CD1c-positive myeloid dendritic cell (primary cell): ENCODE results near the gene SYN1.
A peak's percentile ranks its signal among the peaks of the same experiment; 100 is the strongest.
"Not testable (repeated sequence)": the region's sequence is repeated elsewhere in the genome, so short reads cannot be mapped to it uniquely, and the experiment has no call there.

Experiments used
- DNase-seq: peaks from one replicate; pipeline ENCODE4 v3.0.0-alpha.2; 2016; ENCODE audit errors: extremely low spot score

SYN1 gene

GRCh38 chrX:47634871-47635575, 15.4 kb upstream of the SYN1 start:
- peak; percentile 8 for DNase-seq

GRCh38 chrX:47633689-47634590, 14.3 kb upstream of the SYN1 start:
- peak; percentile 70 for DNase-seq

- DNase-seq = peak; percentile 80
Measured at GRCh38 chrX:47632666-47633065, 13.0 kb upstream of the SYN1 start.

- DNase-seq = no peak
Measured at GRCh38 chrX:47631676-47632075, 12.0 kb upstream of the SYN1 start.

GRCh38 chrX:47629419-47630200, 10.0 kb upstream of the SYN1 start, which contains the start of gene CFP:
Gene CFP (minus strand): TSS chrX:47629930. CDS start chrX:47629844, 86 bp downstream.
- DNase-seq = peak; percentile 50

GRCh38 chrX:47628982-47629381, 9.3 kb upstream of the SYN1 start:
- DNase-seq = peak; percentile 35

GRCh38 chrX:47625365-47625764, 5.7 kb upstream of the SYN1 start:
- DNase-seq = no peak

- peak; percentile 50 for DNase-seq
Measured at GRCh38 chrX:47623540-47624027, 3.9 kb upstream of the SYN1 start.

GRCh38 chrX:47621851-47622250, 2.2 kb upstream of the SYN1 start:
- DNase-seq = no peak

- DNase-seq = no peak
Measured at GRCh38 chrX:47620303-47620685, 637 bp upstream of the SYN1 start.

- no peak for DNase-seq
Measured at GRCh38 chrX:47618923-47619485, 653 bp downstream of the SYN1 start.

- DNase-seq = no peak
Measured at GRCh38 chrX:47614618-47615017, 5.0 kb downstream of the SYN1 start.

GRCh38 chrX:47613082-47613481, 6.6 kb downstream of the SYN1 start:
- DNase-seq = no peak

- no peak for DNase-seq
Measured at GRCh38 chrX:47612418-47612817, 7.2 kb downstream of the SYN1 start.

- DNase-seq = no peak
Measured at GRCh38 chrX:47611926-47612325, 7.7 kb downstream of the SYN1 start.

GRCh38 chrX:47611489-47611888, 8.2 kb downstream of the SYN1 start:
- no peak for DNase-seq

- DNase-seq = peak; percentile 51
Measured at GRCh38 chrX:47610511-47610910, 9.1 kb downstream of the SYN1 start.

GRCh38 chrX:47608130-47608810, 11.4 kb downstream of the SYN1 start:
- no peak for DNase-seq

GRCh38 chrX:47607091-47607490, 12.6 kb downstream of the SYN1 start:
- no peak for DNase-seq

GRCh38 chrX:47605024-47605423, 14.6 kb downstream of the SYN1 start:
- peak; percentile 59 for DNase-seq

- not testable (repeated sequence) for DNase-seq
Measured at GRCh38 chrX:47603125-47603524, 16.5 kb downstream of the SYN1 start.
